K562 (cell line): ENCODE results near the gene BAMBI. TPM values are rescaled to one million over a fixed set of nuclear protein-coding genes. Genes with fewer than 3 reads are reported as not detected.
A peak's percentile ranks its signal among the peaks of the same experiment; 100 is the strongest.

Experiments used
- CHD4 ChIP-seq: fragments of 200-600 bp; sonication (generic); IDR thresholded peaks from 3 replicates; pipeline ENCODE4 v1.6.1; 2012; ENCODE audit warnings: low read depth, mild to moderate bottlenecking, mixed read lengths, low read length, inconsistent platforms; ENCODE audit not compliant: insufficient read depth, insufficient replicate concordance, poor library complexity, severe bottlenecking
- HCFC1 ChIP-seq: IDR thresholded peaks from 2 replicates; pipeline ENCODE4 v1.6.1; 2012; ENCODE audit warnings: low read depth, low read length, improper control_type of control experiment
- LCOR ChIP-seq: sonication (generic); formaldehyde crosslinking; IDR thresholded peaks from 2 replicates; pipeline ENCODE4 v1.8.0; 2022; ENCODE audit warnings: mild to moderate bottlenecking, missing genetic modification reagents
- NFIX ChIP-seq: fragments of 250-450 bp; sonication (Bioruptor Pico); IDR thresholded peaks from 2 replicates; pipeline ENCODE4 v1.4.0; 2020; ENCODE audit warnings: low read depth, mild to moderate bottlenecking, moderate library complexity
- NRF1 ChIP-seq, 2 experiments: fragments of 450-650 bp; IDR thresholded peaks in 1 of 2; conservative IDR thresholded peaks in 1 of 2; 2 replicates each; pipeline ENCODE4 v1.6.1; 2014; ENCODE audit warnings: mild to moderate bottlenecking in 2 of 2
- PHF20 ChIP-seq: fragments of 450-650 bp; IDR thresholded peaks from 2 replicates; pipeline ENCODE4 v1.6.1; 2018; ENCODE audit not compliant: partially characterized antibody
- POLR3G ChIP-seq: IDR thresholded peaks from 2 replicates; pipeline ENCODE4 v1.6.1; 2011; ENCODE audit not compliant: insufficient read length, insufficient replicate concordance; ENCODE audit errors: extremely low read depth
- PRPF4 ChIP-seq: fragments of 200-400 bp; formaldehyde crosslinking; IDR thresholded peaks from one replicate; pipeline ENCODE4 v1.6.1; 2017; ENCODE audit warnings: low read length, low read depth, mild to moderate bottlenecking; ENCODE audit not compliant: insufficient read depth, poor library complexity, severe bottlenecking
- RBM22 ChIP-seq: fragments of 200-400 bp; formaldehyde crosslinking; IDR thresholded peaks from 2 replicates; pipeline ENCODE4 v1.6.1; 2018; ENCODE audit warnings: low read length, low read depth; ENCODE audit not compliant: poor library complexity, severe bottlenecking
- TAF7 ChIP-seq: fragments of 450-650 bp; IDR thresholded peaks from 2 replicates; pipeline ENCODE4 v1.6.1; 2016; ENCODE audit warnings: missing genetic modification characterization, missing compliant biosample characterization
- XRCC4 ChIP-seq: IDR thresholded peaks from one replicate; pipeline ENCODE4 v1.6.1; 2011; ENCODE audit not compliant: insufficient read depth, insufficient read length; ENCODE audit errors: extremely low read depth
- ZFX ChIP-seq: sonication (generic); formaldehyde crosslinking; IDR thresholded peaks from 2 replicates; pipeline ENCODE4 v1.8.0; 2022; ENCODE audit warnings: mild to moderate bottlenecking, missing genetic modification reagents, moderate library complexity
- ZNF224 ChIP-seq: sonication (generic); formaldehyde crosslinking; IDR thresholded peaks from 2 replicates; pipeline ENCODE4 v1.8.0; 2022; ENCODE audit warnings: mild to moderate bottlenecking, missing genetic modification reagents
- ZNF668 ChIP-seq: fragments of 250-450 bp; sonication (Bioruptor Pico); IDR thresholded peaks from 2 replicates; pipeline ENCODE4 v1.8.0; 2022; ENCODE audit warnings: mild to moderate bottlenecking, inconsistent platforms
- polyA plus RNA-seq, 8 experiments: library from polyadenylated mRNA; depleted of rRNA in 4 of 8; stranded (reverse) in 5 of 8; unstranded in 3 of 8; fragments of >200 nt; fragmentation: Nextera tagmentation in 2 of 8; fragmentation: Illumina TruSeq in 1 of 8; extraction: Ambion mirVana in 2 of 8; extraction: Trizol in 1 of 8; gene quantifications; 2 replicates each; pipeline versions ENCODE4 v1.2.1 to v1.2.3, GENCODE V29; 2011 to 2014; ENCODE audit warnings: inconsistent platforms in 1 of 8, missing spikeins in 1 of 8
- total RNA-seq, 7 experiments: library from RNA; depleted of rRNA in 6 of 7; stranded (reverse); fragments of >200 nt in 6 of 7; fragmentation: Illumina TruSeq in 2 of 7; extraction: Trizol in 2 of 7; gene quantifications; 2 replicates each; pipeline versions ENCODE4 v1.2.1 to v1.2.3, GENCODE V29; 2011 to 2021; ENCODE audit warnings: low replicate concordance in 1 of 7
- TF ChIP-seq, protein P1 (sequence below): sonication (generic); IDR thresholded peaks from 2 replicates; pipeline ENCODE4 v1.6.1; 2016
- TF ChIP-seq, protein P2 (sequence below): fragments of 450-650 bp; IDR thresholded peaks from 2 replicates; pipeline ENCODE4 v1.6.1; 2016; ENCODE audit warnings: mild to moderate bottlenecking
- TF ChIP-seq, protein P3 (sequence below): fragments of 250-450 bp; sonication (Bioruptor Pico); IDR thresholded peaks from 2 replicates; pipeline ENCODE4 v1.5.0; 2021; ENCODE audit warnings: mild to moderate bottlenecking, moderate library complexity

Gene BAMBI
- total and polyA plus RNA-seq, 9 of the 15 experiments (the other 6 are each of a cell fraction or from before 2014, with no cell fraction given): 2.0 to 21.8 (median 13.5) TPM

DNA sequence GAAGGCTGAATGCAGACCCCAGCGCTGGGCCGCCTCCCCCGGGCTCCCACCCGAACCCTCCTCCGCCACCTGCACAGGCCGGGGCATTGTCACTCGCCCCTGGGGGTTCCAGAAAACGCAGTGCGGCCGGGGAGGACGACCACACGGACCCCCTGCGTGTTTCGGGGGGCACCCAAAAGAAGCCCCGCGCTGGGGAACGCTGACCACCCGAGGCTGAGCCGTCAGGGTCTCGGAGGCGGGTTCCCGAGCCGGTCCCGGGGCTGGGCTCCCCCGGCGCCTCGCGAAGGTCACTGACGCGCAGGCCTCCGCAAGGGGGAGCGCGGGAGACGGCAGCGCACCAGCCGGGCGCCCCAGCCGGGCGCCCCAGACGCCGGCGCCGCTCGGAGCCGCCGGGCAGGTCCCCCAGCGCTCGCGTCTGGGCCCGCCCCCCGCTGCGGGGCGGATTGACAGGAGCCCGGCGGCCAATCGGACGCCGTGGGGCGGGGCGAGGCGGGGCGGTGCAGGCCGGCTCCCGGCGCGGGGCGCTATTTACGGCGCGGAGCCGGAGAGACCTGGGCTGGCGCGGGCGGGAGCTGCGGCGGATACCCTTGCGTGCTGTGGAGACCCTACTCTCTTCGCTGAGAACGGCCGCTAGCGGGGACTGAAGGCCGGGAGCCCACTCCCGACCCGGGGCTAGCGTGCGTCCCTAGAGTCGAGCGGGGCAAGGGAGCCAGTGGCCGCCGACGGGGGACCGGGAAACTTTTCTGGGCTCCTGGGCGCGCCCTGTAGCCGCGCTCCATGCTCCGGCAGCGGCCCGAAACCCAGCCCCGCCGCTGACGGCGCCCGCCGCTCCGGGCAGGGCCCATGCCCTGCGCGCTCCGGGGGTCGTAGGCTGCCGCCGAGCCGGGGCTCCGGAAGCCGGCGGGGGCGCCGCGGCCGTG is at the start of gene BAMBI (continued):
- TF ChIP-seq, protein P1, sequence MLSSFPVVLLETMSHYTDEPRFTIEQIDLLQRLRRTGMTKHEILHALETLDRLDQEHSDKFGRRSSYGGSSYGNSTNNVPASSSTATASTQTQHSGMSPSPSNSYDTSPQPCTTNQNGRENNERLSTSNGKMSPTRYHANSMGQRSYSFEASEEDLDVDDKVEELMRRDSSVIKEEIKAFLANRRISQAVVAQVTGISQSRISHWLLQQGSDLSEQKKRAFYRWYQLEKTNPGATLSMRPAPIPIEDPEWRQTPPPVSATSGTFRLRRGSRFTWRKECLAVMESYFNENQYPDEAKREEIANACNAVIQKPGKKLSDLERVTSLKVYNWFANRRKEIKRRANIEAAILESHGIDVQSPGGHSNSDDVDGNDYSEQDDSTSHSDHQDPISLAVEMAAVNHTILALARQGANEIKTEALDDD: no peak
- no peak for TF ChIP-seq PHF20
- no peak for TF ChIP-seq NFIX (CRISPR knock-in tag)
- TF ChIP-seq ZNF668 (CRISPR knock-in tag): no peak
- TF ChIP-seq, protein P2, sequence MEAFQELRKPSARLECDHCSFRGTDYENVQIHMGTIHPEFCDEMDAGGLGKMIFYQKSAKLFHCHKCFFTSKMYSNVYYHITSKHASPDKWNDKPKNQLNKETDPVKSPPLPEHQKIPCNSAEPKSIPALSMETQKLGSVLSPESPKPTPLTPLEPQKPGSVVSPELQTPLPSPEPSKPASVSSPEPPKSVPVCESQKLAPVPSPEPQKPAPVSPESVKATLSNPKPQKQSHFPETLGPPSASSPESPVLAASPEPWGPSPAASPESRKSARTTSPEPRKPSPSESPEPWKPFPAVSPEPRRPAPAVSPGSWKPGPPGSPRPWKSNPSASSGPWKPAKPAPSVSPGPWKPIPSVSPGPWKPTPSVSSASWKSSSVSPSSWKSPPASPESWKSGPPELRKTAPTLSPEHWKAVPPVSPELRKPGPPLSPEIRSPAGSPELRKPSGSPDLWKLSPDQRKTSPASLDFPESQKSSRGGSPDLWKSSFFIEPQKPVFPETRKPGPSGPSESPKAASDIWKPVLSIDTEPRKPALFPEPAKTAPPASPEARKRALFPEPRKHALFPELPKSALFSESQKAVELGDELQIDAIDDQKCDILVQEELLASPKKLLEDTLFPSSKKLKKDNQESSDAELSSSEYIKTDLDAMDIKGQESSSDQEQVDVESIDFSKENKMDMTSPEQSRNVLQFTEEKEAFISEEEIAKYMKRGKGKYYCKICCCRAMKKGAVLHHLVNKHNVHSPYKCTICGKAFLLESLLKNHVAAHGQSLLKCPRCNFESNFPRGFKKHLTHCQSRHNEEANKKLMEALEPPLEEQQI: no peak
- TF ChIP-seq LCOR: no peak
- peak; percentile 1; the same call in 1 of the 2 replicates for TF ChIP-seq HCFC1
- no peak for TF ChIP-seq ZNF224
- no peak for TF ChIP-seq XRCC4
- TF ChIP-seq CHD4: no peak
- no peak for TF ChIP-seq PRPF4
- 0 out of 2 replicates have a peak, but pooled peaks have one; percentile 52 for TF ChIP-seq TAF7
- TF ChIP-seq ZFX (CRISPR knock-in tag): peak; percentile 67
- TF ChIP-seq POLR3G: no peak
- TF ChIP-seq, protein P3, sequence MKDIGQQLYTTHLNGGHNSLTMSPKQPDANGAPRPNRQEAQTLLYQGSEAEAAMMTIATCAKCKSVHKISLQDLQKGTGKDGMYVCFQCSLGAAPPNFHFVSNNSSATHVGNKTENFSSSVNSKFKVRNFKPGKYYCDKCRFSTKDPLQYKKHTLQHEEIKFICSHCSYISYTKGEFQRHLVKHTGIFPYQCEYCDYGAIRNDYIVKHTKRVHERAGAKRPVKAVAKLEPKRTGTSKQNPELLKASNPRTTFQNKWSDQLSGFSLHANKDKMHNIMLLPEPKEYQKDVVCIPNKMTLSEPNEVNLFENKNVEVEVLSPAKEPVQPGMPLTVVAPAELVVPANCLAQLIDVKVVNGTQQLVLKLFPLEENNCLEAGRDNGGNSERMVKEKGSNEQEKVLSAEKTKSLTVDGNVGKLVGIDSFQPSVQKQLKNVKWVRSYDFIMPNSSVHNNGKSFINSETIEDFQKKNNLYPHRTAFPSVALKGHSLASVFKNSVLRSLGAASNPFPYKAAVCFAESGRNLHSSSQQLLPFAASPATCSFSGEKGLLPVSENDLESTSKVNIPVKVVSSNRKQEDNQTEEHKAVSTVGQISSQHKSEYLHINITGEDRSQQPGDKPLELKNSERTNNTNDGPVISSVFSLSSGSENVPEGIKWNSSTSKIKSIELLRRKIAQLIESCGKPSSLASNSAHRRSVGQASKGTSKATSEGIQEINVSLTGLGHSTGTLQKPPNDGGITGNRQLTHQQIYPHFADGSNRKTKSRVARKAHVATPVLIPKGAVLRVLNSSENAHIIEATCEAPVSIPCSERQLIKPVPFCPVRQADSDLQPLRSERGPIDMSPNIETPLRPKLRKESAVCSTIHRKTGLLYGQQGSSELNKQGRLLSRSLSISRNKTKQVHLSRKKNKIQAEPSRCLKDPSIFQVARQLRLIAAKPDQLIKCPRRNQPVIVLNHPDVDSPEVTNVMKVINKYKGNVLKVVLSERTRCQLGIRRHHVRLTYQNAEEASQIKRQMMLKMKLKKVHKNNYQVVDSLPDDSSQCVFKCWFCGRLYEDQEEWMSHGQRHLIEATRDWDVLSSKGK (CRISPR knock-in tag): no peak
- TF ChIP-seq NRF1 (conservative IDR thresholded peaks at IDR 0.05 in 1 of 2, IDR thresholded peaks at IDR 0.05 in 1 of 2): peak; percentile 35 to 63; a peak in 2 of 4 replicates
- no peak for TF ChIP-seq RBM22
